Liver (tissue), 3 donors: Measurements from ENCODE around the gene PRICKLE1.

Experiments used
- FOXA1 ChIP-seq: IDR thresholded peaks from 2 replicates; pipeline ENCODE4 v1.6.1; 2016; ENCODE audit warnings: antibody characterized with exemption
- FOXA2 ChIP-seq: IDR thresholded peaks from 2 replicates; pipeline ENCODE4 v1.6.1; 2016; ENCODE audit warnings: antibody characterized with exemption
- JUND ChIP-seq, 2 donors: IDR thresholded peaks; 2 replicates each; pipeline ENCODE4 v1.6.1; 2016; ENCODE audit warnings: antibody characterized with exemption in 2 of 2
- RAD21 ChIP-seq, 2 donors: IDR thresholded peaks; 2 replicates each; pipeline ENCODE4 v1.6.1; 2016; ENCODE audit warnings: antibody characterized with exemption in 2 of 2, mild to moderate bottlenecking in 2 of 2
- SP1 ChIP-seq: IDR thresholded peaks from 2 replicates; pipeline ENCODE4 v1.6.1; 2018; ENCODE audit warnings: antibody characterized with exemption, mild to moderate bottlenecking
- TAF1 ChIP-seq: conservative IDR thresholded peaks from 2 replicates; pipeline ENCODE4 v1.6.1; 2016; ENCODE audit warnings: antibody characterized with exemption, mild to moderate bottlenecking
- TF ChIP-seq, protein P1 (sequence below): fragments of 150-350 bp; IDR thresholded peaks from 2 replicates; pipeline ENCODE4 v1.5.1; 2017; ENCODE audit warnings: improper control_type of control experiment, low read depth, low read length; ENCODE audit not compliant: missing input control
- TF ChIP-seq, protein P2 (sequence below): IDR thresholded peaks from 2 replicates; pipeline ENCODE4 v1.6.1; 2016; ENCODE audit warnings: antibody characterized with exemption
- TF ChIP-seq, protein P3 (sequence below): IDR thresholded peaks from 2 replicates; pipeline ENCODE4 v1.6.1; 2016; ENCODE audit warnings: antibody characterized with exemption
- donor health status: healthy.
- donor health status: healthy.

DNA sequence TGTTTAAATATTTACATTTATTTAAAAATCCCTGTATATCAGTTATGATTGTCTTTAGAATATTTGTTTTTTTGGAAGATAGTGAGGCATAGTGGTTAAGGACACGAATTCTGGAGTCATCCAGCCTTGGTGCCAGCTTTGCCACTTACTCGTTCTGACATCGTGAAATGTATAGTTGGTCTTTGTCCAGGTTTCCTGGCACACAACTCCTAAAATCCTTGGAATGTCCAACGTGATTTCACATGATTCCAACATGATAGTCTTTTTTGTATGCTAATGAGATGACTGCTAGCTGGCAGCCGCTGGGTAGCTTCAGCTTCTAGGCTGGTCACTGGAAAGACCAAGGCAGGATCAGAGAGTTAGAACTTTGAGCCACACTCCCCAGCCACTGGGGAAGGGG lies 64.8 kb downstream of the PRICKLE1 start:
- TF ChIP-seq, protein P1, sequence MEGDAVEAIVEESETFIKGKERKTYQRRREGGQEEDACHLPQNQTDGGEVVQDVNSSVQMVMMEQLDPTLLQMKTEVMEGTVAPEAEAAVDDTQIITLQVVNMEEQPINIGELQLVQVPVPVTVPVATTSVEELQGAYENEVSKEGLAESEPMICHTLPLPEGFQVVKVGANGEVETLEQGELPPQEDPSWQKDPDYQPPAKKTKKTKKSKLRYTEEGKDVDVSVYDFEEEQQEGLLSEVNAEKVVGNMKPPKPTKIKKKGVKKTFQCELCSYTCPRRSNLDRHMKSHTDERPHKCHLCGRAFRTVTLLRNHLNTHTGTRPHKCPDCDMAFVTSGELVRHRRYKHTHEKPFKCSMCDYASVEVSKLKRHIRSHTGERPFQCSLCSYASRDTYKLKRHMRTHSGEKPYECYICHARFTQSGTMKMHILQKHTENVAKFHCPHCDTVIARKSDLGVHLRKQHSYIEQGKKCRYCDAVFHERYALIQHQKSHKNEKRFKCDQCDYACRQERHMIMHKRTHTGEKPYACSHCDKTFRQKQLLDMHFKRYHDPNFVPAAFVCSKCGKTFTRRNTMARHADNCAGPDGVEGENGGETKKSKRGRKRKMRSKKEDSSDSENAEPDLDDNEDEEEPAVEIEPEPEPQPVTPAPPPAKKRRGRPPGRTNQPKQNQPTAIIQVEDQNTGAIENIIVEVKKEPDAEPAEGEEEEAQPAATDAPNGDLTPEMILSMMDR = no peak
- TF ChIP-seq, protein P2, sequence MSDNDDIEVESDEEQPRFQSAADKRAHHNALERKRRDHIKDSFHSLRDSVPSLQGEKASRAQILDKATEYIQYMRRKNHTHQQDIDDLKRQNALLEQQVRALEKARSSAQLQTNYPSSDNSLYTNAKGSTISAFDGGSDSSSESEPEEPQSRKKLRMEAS = no peak
- TF ChIP-seq, protein P3, sequence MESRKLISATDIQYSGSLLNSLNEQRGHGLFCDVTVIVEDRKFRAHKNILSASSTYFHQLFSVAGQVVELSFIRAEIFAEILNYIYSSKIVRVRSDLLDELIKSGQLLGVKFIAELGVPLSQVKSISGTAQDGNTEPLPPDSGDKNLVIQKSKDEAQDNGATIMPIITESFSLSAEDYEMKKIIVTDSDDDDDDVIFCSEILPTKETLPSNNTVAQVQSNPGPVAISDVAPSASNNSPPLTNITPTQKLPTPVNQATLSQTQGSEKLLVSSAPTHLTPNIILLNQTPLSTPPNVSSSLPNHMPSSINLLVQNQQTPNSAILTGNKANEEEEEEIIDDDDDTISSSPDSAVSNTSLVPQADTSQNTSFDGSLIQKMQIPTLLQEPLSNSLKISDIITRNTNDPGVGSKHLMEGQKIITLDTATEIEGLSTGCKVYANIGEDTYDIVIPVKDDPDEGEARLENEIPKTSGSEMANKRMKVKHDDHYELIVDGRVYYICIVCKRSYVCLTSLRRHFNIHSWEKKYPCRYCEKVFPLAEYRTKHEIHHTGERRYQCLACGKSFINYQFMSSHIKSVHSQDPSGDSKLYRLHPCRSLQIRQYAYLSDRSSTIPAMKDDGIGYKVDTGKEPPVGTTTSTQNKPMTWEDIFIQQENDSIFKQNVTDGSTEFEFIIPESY = no peak
- no peak for TF ChIP-seq FOXA1
- TF ChIP-seq FOXA2 = no peak
- no peak for TF ChIP-seq TAF1
- TF ChIP-seq SP1 = no peak
- TF ChIP-seq JUND (IDR thresholded peaks at IDR 0.05) = no peak
- no peak for TF ChIP-seq RAD21 (IDR thresholded peaks at IDR 0.05)
